Tibial nerve (tissue), 4 donors: Measurements from ENCODE around the gene ACOXL. TPM values are rescaled to one million over a fixed set of nuclear protein-coding genes. Genes with fewer than 3 reads are reported as not detected.

Source experiments
- DNase-seq, 2 donors: peaks; one replicate each; pipeline ENCODE4 v3.0.0-alpha.2; 2019; ENCODE audit warnings: low spot score in 2 of 2
- H3K27ac ChIP-seq, 4 donors: fragments of 200-600 bp; sonication (generic) in 3 of 4; one replicate each; pipeline ENCODE4 v1.5.1; 2017 to 2019; ENCODE audit warnings: mild to moderate bottlenecking in 1 of 4
- H3K27me3 ChIP-seq, 2 donors: fragments of 200-600 bp; sonication (generic) in 1 of 2; one replicate each; pipeline versions ENCODE4 v1.5.1 to v1.6.0; 2017 to 2019
- H3K36me3 ChIP-seq, 3 donors: fragments of 200-600 bp; sonication (generic); one replicate each; pipeline ENCODE4 v1.5.1; 2018 to 2019
- H3K4me1 ChIP-seq, 4 donors: fragments of 200-600 bp; sonication (generic) in 3 of 4; one replicate each; pipeline ENCODE4 v1.5.1; 2017 to 2019
- H3K4me3 ChIP-seq, 4 donors: fragments of 200-600 bp; sonication (generic) in 3 of 4; one replicate each; pipeline ENCODE4 v1.5.1; 2017 to 2019; ENCODE audit warnings: mild to moderate bottlenecking in 1 of 4, moderate library complexity in 1 of 4
- H3K9me3 ChIP-seq, 4 donors: fragments of 200-600 bp; sonication (generic) in 3 of 4; one replicate each; pipeline ENCODE4 v1.5.1; 2017 to 2019
- CTCF ChIP-seq, 5 experiments: fragments of 200-600 bp in 3 of 5; fragments of 450-650 bp in 2 of 5; sonication (generic) in 3 of 5; IDR thresholded peaks; one replicate each; pipeline ENCODE4 v1.5.1; 2016 to 2019; ENCODE audit warnings: antibody characterized with exemption in 5 of 5, mild to moderate bottlenecking in 3 of 5, moderate library complexity in 2 of 5
- EP300 ChIP-seq, 2 donors: sonication (generic); formaldehyde crosslinking; IDR thresholded peaks; one replicate each; pipeline ENCODE4 v1.6.1; 2017; ENCODE audit warnings: antibody characterized with exemption in 2 of 2, mild to moderate bottlenecking in 1 of 2
- POLR2A ChIP-seq, 2 donors: fragments of 450-650 bp; IDR thresholded peaks; one replicate each; pipeline ENCODE4 v1.6.1; 2017; ENCODE audit warnings: antibody characterized with exemption in 2 of 2, mild to moderate bottlenecking in 2 of 2, moderate library complexity in 2 of 2
- WGBS, 2 donors: methylation state at CpG; one replicate each; pipeline ENCODE4 v1.1.5; 2018; 5-methylcytosine and 5-hydroxymethylcytosine counted together
- total RNA-seq, 4 donors: library from RNA; depleted of rRNA; stranded (reverse); fragments of >200 nt; gene quantifications; one replicate each; pipeline ENCODE4 v1.1.0, GENCODE V29; 2016

The ACOXL gene
- total RNA-seq, 4 donors from 2014 or later = 0.30 TPM; not detected in 3

GRCh38 chr2:110990440-110990839, 258.1 kb downstream of the ACOXL start:
- H3K36me3 ChIP-seq = no peaks in the 10 kb centered on the region
- TF ChIP-seq CTCF (IDR thresholded peaks at IDR 0.05) = no peak
- TF ChIP-seq POLR2A (IDR thresholded peaks at IDR 0.05) = no peak
- TF ChIP-seq EP300 (IDR thresholded peaks at IDR 0.05) = no peak
- WGBS, 2 donors = 97 to 99% methylated on average over 2 of the region's 2 CpGs
- no peak overlapping the region for H3K27ac ChIP-seq
- DNase-seq = no peak
- no peaks in the 10 kb centered on the region for H3K9me3 ChIP-seq
- H3K27me3 ChIP-seq = no peaks in the 10 kb centered on the region
- no peaks in the 10 kb centered on the region for H3K4me1 ChIP-seq
- H3K4me3 ChIP-seq = no peak overlapping the region

- no peak for TF ChIP-seq POLR2A (IDR thresholded peaks at IDR 0.05)
- TF ChIP-seq EP300 (IDR thresholded peaks at IDR 0.05) = no peak
- TF ChIP-seq CTCF (IDR thresholded peaks at IDR 0.05) = no peak
- 71 to 76% methylated on average over 5 of the region's 5 CpGs for WGBS, 2 donors
- no peak for DNase-seq
- Histone ChIP-seq H3K9me3 (peaks cover 0 to 4% (median 0%) of the 10 kb centered on the region in 4 donors), H3K4me3 (no peak overlapping the region), H3K4me1 (no peaks in the 10 kb centered on the region), H3K27ac (no peak overlapping the region), H3K36me3 (no peaks in the 10 kb centered on the region), H3K27me3 (no peaks in the 10 kb centered on the region)
Measured at GRCh38 chr2:110991911-110992310, 259.5 kb downstream of the ACOXL start.

GRCh38 chr2:110992886-110993285, 260.5 kb downstream of the ACOXL start:
- no peaks in the 10 kb centered on the region for H3K27me3 ChIP-seq
- no peaks in the 10 kb centered on the region for H3K36me3 ChIP-seq
- WGBS, 2 donors = 90 to 94% methylated on average over 2 of the region's 2 CpGs
- no peak overlapping the region for H3K4me3 ChIP-seq
- no peak for TF ChIP-seq CTCF (IDR thresholded peaks at IDR 0.05)
- no peak for TF ChIP-seq EP300 (IDR thresholded peaks at IDR 0.05)
- TF ChIP-seq POLR2A (IDR thresholded peaks at IDR 0.05) = no peak
- DNase-seq = no peak
- no peak overlapping the region for H3K27ac ChIP-seq
- peaks cover 0 to 8% (median 0%) of the 10 kb centered on the region in 4 donors for H3K9me3 ChIP-seq
- H3K4me1 ChIP-seq = no peaks in the 10 kb centered on the region

- no peak overlapping the region for H3K4me3 ChIP-seq
- no peaks in the 10 kb centered on the region for H3K4me1 ChIP-seq
- DNase-seq = no peak
- H3K27me3 ChIP-seq = no peaks in the 10 kb centered on the region
- TF ChIP-seq POLR2A (IDR thresholded peaks at IDR 0.05) (no peak), CTCF (IDR thresholded peaks at IDR 0.05) (no peak), EP300 (IDR thresholded peaks at IDR 0.05) (no peak)
- H3K9me3 ChIP-seq = peaks cover 0 to 8% (median 0%) of the 10 kb centered on the region in 4 donors
- H3K36me3 ChIP-seq = no peaks in the 10 kb centered on the region
- H3K27ac ChIP-seq = no peak overlapping the region
- 51 to 55% methylated on average over 4 of the region's 4 CpGs for WGBS, 2 donors
Measured at GRCh38 chr2:110993557-110994231, 261.3 kb downstream of the ACOXL start.

GRCh38 chr2:110994250-110994961, 262.0 kb downstream of the ACOXL start:
- TF ChIP-seq CTCF (IDR thresholded peaks at IDR 0.05) = no peak
- TF ChIP-seq EP300 (IDR thresholded peaks at IDR 0.05) = peak in 1 of 2 donors; percentile 21
- no peak for TF ChIP-seq POLR2A (IDR thresholded peaks at IDR 0.05)
- H3K4me1 ChIP-seq = no peaks in the 10 kb centered on the region
- 34 to 36% methylated on average over 5 of the region's 5 CpGs for WGBS, 2 donors
- H3K9me3 ChIP-seq = peaks cover 0 to 8% (median 0%) of the 10 kb centered on the region in 4 donors
- no peak for DNase-seq
- no peaks in the 10 kb centered on the region for H3K36me3 ChIP-seq
- no peak overlapping the region for H3K27ac ChIP-seq
- no peaks in the 10 kb centered on the region for H3K27me3 ChIP-seq
- no peak overlapping the region for H3K4me3 ChIP-seq
